KOPT-K1 (cell line): Measurements from ENCODE around the gene TRIM8.
A peak's percentile ranks its signal among the peaks of the same experiment; 100 is the strongest.

Source experiments
- H3K27ac ChIP-seq: fragments of 200-600 bp; sonication (generic); 2 replicates; pipeline ENCODE4 v1.5.1; 2016; ENCODE audit warnings: antibody characterized with exemption, mild to moderate bottlenecking, low read depth, low read length; ENCODE audit not compliant: poor library complexity, severe bottlenecking
- H3K36me3 ChIP-seq: fragments of 200-600 bp; sonication (generic); 2 replicates; pipeline ENCODE4 v1.5.1; 2017; ENCODE audit warnings: antibody characterized with exemption, mild to moderate bottlenecking, low read length, moderate library complexity; ENCODE audit not compliant: insufficient read depth
- H3K9me3 ChIP-seq: fragments of 200-600 bp; sonication (generic); 2 replicates; pipeline ENCODE4 v1.5.1; 2017; ENCODE audit warnings: antibody characterized with exemption, low read length, mild to moderate bottlenecking; ENCODE audit not compliant: insufficient read depth, poor library complexity, severe bottlenecking

Gene TRIM8

GRCh38 chr10:102635377-102635776, 8.9 kb upstream of the TRIM8 start:
- peaks cover 10% of the 10 kb centered on the region for H3K36me3 ChIP-seq
- no peaks in the 10 kb centered on the region for H3K9me3 ChIP-seq
- H3K27ac ChIP-seq, result peak overlapping the region; percentile 33

- no peaks in the 10 kb centered on the region for H3K9me3 ChIP-seq
- H3K36me3 ChIP-seq, result no peaks in the 10 kb centered on the region
- no peak overlapping the region for H3K27ac ChIP-seq
These were observed 4.7 kb upstream of the TRIM8 start for GRCh38 chr10:102639537-102639936.

GRCh38 chr10:102641402-102641801, 2.9 kb upstream of the TRIM8 start:
- H3K27ac ChIP-seq, result peak overlapping the region; percentile 92
- H3K9me3 ChIP-seq, result no peaks in the 10 kb centered on the region

GRCh38 chr10:102641880-102642735, 2.2 kb upstream of the TRIM8 start:
- H3K27ac ChIP-seq, result peak overlapping the region; percentile 92
- no peaks in the 10 kb centered on the region for H3K36me3 ChIP-seq
- H3K9me3 ChIP-seq, result no peaks in the 10 kb centered on the region

More at GRCh38 chr10:102641402-102641801, 2.9 kb upstream of the TRIM8 start:
- no peaks in the 10 kb centered on the region for H3K36me3 ChIP-seq

GRCh38 chr10:102642736-102643335, 1.4 kb upstream of the TRIM8 start:
- Histone ChIP-seq H3K27ac (peak overlapping the region; percentile 92), H3K9me3 (no peaks in the 10 kb centered on the region), H3K36me3 (peaks cover 3% of the 10 kb centered on the region; the same call in 1 of the 2 replicates)

- peak overlapping the region; percentile 92 for H3K27ac ChIP-seq
- peaks cover 7% of the 10 kb centered on the region; the same call in 1 of the 2 replicates for H3K36me3 ChIP-seq
- H3K9me3 ChIP-seq, result no peaks in the 10 kb centered on the region
These were observed 778 bp upstream of the TRIM8 start for GRCh38 chr10:102643336-102644065.

- Histone ChIP-seq H3K36me3 (peaks cover 7% of the 10 kb centered on the region; the same call in 1 of the 2 replicates), H3K27ac (peak overlapping the region; percentile 92), H3K9me3 (no peaks in the 10 kb centered on the region)
These were observed 538 bp downstream of the TRIM8 start for GRCh38 chr10:102644646-102645387.

- Histone ChIP-seq H3K36me3 (peaks cover 7% of the 10 kb centered on the region; the same call in 1 of the 2 replicates), H3K9me3 (no peaks in the 10 kb centered on the region), H3K27ac (peak overlapping the region; percentile 92)
These were observed 1.1 kb downstream of the TRIM8 start for GRCh38 chr10:102645388-102645740.

GRCh38 chr10:102645741-102646609, 1.7 kb downstream of the TRIM8 start:
- Histone ChIP-seq H3K27ac (peak overlapping the region; percentile 92), H3K9me3 (no peaks in the 10 kb centered on the region), H3K36me3 (peaks cover 7% of the 10 kb centered on the region; the same call in 1 of the 2 replicates)

- H3K9me3 ChIP-seq, result no peaks in the 10 kb centered on the region
- peak overlapping the region; percentile 92 for H3K27ac ChIP-seq
These were observed 2.5 kb downstream of the TRIM8 start for GRCh38 chr10:102646610-102647442.

GRCh38 chr10:102647443-102648268, 3.4 kb downstream of the TRIM8 start:
- Histone ChIP-seq H3K36me3 (peaks cover 7% of the 10 kb centered on the region; the same call in 1 of the 2 replicates), H3K9me3 (no peaks in the 10 kb centered on the region), H3K27ac (no peak overlapping the region)

More at GRCh38 chr10:102646610-102647442, 2.5 kb downstream of the TRIM8 start:
- peaks cover 7% of the 10 kb centered on the region; the same call in 1 of the 2 replicates for H3K36me3 ChIP-seq

GRCh38 chr10:102648269-102648888, 4.1 kb downstream of the TRIM8 start:
- H3K36me3 ChIP-seq, result peaks cover 12% of the 10 kb centered on the region; the same call in 1 of the 2 replicates
- no peaks in the 10 kb centered on the region for H3K9me3 ChIP-seq
- peak overlapping the region; percentile 47 for H3K27ac ChIP-seq
